NB4 (cell line): Measurements from ENCODE around the gene FXYD5.
"Not testable (repeated sequence)": the region's sequence is repeated elsewhere in the genome, so short reads cannot be mapped to it uniquely, and the experiment has no call there.

Source experiments
- DNase-seq: peaks from one replicate; pipeline ENCODE4 v3.0.0; 2010; ENCODE audit warnings: low read depth
- H3K4me3 ChIP-seq: one replicate; pipeline ENCODE4 v1.5.1; 2011; ENCODE audit warnings: mild to moderate bottlenecking, low read depth, low read length, moderate library complexity
- MYC ChIP-seq: IDR thresholded peaks from 2 replicates; pipeline ENCODE4 v1.6.1; 2011; ENCODE audit warnings: low read depth, low read length
- POLR2A ChIP-seq: IDR thresholded peaks from 2 replicates; pipeline ENCODE4 v1.6.1; 2011; ENCODE audit warnings: mild to moderate bottlenecking; ENCODE audit not compliant: insufficient read length; ENCODE audit errors: extremely low read depth
- TF ChIP-seq, protein P1 (sequence below): IDR thresholded peaks from one replicate; pipeline ENCODE4 v1.5.1; 2012; ENCODE audit warnings: low read depth, low read length
- TF ChIP-seq, protein P2 (sequence below): IDR thresholded peaks from 2 replicates; pipeline ENCODE4 v1.6.1; 2011; ENCODE audit warnings: low read depth, low read length

Gene FXYD5

DNA sequence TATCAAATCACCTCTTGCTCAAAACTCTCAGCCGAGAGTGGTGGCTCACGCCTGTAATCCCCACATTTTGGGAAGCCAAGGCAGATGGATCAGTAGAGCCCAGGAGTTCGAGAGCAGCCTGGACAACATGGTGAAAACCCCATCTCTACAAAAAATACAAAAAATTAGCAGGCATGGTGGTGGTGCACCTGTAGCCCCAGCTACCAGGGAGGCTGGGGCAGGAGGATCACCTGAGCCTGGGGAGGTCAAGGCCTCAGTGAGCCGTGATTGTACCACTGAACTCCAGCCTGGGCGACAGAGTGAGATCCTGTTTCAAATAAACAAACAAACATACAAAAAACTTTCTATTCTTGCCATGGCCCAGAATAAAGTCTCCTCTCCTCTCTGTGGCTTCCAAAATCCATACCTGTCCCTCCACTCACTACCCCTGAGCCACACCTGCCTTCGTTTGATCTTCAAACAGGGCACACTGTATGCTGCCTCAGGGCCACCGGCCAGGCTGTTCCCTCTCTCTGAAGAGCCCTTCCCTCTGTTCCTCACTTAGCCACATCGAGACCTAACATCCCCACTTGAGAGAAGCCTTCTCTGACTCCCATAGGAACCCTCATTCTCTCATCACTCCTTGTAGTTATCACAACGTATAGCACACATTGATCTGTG, 26.0 kb upstream of the FXYD5 start:
- TF ChIP-seq, protein P1, sequence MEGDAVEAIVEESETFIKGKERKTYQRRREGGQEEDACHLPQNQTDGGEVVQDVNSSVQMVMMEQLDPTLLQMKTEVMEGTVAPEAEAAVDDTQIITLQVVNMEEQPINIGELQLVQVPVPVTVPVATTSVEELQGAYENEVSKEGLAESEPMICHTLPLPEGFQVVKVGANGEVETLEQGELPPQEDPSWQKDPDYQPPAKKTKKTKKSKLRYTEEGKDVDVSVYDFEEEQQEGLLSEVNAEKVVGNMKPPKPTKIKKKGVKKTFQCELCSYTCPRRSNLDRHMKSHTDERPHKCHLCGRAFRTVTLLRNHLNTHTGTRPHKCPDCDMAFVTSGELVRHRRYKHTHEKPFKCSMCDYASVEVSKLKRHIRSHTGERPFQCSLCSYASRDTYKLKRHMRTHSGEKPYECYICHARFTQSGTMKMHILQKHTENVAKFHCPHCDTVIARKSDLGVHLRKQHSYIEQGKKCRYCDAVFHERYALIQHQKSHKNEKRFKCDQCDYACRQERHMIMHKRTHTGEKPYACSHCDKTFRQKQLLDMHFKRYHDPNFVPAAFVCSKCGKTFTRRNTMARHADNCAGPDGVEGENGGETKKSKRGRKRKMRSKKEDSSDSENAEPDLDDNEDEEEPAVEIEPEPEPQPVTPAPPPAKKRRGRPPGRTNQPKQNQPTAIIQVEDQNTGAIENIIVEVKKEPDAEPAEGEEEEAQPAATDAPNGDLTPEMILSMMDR = no peak
- TF ChIP-seq POLR2A = no peak
- no peak for TF ChIP-seq MYC
- TF ChIP-seq, protein P2, sequence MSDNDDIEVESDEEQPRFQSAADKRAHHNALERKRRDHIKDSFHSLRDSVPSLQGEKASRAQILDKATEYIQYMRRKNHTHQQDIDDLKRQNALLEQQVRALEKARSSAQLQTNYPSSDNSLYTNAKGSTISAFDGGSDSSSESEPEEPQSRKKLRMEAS = no peak
- H3K4me3 ChIP-seq = no peak overlapping the region
- DNase-seq = no peak

DNA sequence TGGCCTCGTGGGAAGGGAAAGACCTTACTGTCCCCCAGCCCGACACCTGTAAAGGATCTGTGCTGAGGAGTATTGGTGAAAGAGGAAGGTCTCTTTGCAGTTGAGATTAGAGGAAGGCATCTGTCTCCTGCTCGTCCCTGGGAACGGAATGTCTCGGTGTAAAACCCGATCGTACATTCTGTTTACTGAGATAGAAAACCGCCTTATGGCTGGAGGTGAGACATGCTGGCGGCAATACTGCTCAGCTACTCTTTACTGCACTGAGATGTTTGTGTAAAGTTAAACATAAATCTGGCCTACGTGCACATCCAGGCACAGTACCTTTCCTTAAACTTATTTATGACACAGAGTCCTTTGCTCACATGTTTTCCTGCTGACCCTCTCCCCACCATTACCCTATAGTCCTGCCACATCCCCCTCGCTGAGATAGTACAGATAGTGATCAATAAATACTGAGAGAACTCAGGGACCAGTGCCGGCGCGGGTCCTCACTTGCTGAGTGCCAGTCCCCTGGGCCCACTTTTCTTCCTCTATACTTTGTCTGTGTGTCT, 24.7 kb upstream of the FXYD5 start:
- not testable (repeated sequence) for H3K4me3 ChIP-seq, DNase-seq

DNA sequence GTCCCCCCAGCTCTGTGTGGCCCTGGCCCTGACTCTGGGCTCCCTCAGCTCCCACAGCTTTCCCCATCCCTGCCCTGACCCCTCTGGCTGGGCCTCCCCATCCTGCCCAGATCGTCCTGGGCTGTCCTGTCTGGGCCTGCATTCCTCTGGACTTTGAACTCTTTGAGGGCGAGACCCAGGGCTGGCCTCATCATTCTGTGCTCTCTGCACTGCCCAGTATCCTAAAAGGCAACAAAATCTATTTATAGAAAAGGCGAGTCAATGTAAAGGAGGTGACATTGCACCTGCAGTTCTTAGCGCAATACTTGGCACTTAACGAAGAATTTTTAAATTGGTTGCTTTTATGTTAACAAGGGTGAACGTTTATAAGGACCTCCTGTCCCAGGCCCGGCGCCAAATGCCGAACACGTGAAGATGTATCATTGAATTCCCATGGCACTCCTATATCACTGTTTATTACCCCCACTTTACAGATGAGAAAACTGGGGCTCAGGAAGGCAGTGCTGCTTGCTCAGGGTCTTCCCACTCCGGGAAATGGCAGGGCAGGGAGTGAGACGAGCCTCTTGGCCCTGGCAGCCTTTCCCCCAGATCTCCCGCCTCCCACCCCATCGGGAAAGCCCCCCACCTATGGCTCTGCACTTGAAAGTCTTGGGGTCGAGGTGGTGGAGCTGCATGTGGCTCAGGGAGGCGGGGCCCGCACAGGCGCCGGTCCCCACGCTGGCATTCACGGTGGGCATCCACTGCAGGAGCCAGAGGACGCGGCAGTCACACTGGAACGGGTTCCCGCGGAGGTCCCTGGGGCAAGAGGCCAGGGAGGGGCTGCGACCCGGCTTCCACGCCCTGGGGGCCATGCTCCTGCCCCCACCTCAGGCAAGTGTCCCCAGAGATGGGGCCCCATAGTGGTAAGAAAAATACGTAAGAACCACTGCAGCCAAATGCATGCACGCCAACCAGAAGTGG, 23.5 kb upstream of the FXYD5 start:
- TF ChIP-seq MYC = no peak
- TF ChIP-seq, protein P1 = no peak
- TF ChIP-seq, protein P2 = no peak
- H3K4me3 ChIP-seq = no peak overlapping the region
- no peak for DNase-seq

DNA sequence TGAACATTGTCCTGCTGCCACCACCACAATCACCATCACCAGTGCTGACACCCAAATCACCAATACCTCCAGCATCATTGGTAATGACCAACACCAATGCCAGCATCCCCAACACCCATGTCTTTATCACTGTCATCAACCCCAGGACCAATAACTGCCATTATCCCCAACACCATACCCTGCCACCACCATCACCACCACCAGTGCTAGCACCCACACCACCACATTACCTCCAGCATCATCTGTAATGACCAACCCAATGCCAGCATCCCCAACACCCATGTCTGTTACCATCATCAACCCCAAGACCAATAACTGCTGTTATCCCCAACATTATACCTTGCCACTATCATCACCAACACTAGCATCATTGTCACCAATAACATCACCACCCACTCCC, 22.3 kb upstream of the FXYD5 start:
- H3K4me3 ChIP-seq = no peak overlapping the region
- DNase-seq = no peak
- no peak for TF ChIP-seq MYC
- TF ChIP-seq, protein P1 = no peak
- TF ChIP-seq, protein P2 = no peak
- no peak for TF ChIP-seq POLR2A

DNA sequence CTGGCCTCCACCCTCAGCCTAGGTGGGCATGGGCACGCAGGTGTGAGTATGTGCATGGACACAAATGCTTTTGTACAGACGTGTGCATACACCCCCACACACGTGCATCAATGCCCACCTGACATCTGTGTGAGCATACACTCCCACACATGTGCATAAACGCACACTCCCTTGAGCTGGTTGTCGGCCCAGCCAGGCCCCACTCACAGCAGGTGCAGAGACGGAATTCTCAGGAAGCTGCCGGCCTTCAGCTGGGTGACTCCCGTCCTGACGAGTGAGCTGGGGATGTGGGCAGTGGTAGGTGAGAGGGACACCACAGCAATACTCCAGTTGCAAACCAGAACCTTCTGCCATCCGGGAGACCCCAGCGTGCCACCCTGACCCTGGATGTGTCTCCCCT, 20.7 kb upstream of the FXYD5 start:
- TF ChIP-seq, protein P2 = no peak
- no peak for TF ChIP-seq POLR2A
- TF ChIP-seq MYC = no peak
- TF ChIP-seq, protein P1 = no peak
- H3K4me3 ChIP-seq = no peak overlapping the region
- no peak for DNase-seq

DNA sequence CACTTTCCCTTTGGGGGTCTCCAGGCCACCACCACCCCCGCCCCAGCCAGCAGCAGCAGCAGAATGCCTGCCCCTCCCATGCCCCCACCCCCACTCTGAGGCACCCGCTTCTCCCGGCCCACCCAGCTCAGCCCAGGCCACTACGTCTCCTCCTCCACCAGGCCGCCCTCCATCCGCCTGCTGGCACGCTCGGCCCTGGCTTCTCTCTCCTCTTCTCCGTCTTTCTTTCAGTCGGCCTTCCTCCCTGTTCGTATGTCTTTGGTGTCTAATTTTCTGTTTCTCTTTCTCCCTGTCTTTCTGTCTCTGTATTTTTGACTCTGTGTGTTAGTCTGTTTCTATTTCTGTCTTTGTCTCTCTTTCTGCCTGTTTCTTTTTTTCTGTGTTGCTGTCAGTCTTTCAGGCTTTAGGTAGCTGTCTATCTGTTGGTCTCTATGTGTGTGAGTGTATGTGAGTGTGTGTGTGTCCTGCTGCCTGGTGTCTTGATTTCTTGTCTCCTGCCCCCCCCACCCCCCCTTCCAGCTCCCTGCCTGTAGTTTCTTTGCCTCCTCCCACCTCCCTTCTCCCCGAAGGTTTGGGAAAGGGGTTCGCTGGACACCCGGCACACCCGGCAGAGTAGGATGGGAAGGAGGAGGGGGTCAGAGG, 19.8 kb upstream of the FXYD5 start, which contains the start of gene LGI4:
LGI4 (minus strand) TSS at position 459 of the 642 bp plus-strand sequence; CDS start at position 80, 379 bp downstream.
- DNase-seq = no peak
- TF ChIP-seq POLR2A (no peak), MYC (no peak)
- TF ChIP-seq, protein P1 = no peak
- TF ChIP-seq, protein P2 = no peak
- H3K4me3 ChIP-seq = no peak within 1 kb of the TSS
